D341Med (cell line): ENCODE data around the gene ARSK.

Source experiments
- DNase-seq: peaks from one replicate; pipeline ENCODE4 v3.0.0; 2012; ENCODE audit warnings: low spot score

ARSK gene

GRCh38 chr5:95554647-95555548 is at the start of gene ARSK, which contains the start of gene SKIC3:
Gene ARSK, plus strand, starts transcription at chr5:95555101. Its CDS starts 178 bp downstream, at chr5:95555279.
Gene SKIC3, minus strand, starts transcription at chr5:95554977. Its CDS starts 7,827 bp downstream, at chr5:95547150.
- peak; percentile 87 for DNase-seq

GRCh38 chr5:95508550-95508949 is 46.4 kb upstream of the ARSK start:
- no peak for DNase-seq

DNA sequence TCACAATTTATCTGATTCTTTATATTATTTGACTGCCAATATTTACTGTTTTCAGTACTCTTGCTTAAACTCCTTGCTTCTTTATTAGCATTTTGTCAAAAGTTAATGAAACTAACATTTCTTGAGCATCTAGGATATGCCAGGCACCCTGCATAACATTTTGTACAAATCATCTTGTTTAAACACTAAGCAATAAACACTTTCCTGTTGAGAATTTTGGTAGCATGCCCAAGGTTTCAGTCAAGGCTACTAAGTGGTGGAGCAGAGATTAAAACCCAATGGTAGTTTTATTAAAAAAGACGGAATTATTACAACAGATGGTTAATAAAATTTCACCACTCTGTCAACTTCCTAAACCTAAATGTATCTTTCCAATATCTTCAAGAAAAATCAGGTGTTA is 43.3 kb upstream of the ARSK start:
- no peak for DNase-seq

- DNase-seq, result no peak
Measured at GRCh38 chr5:95518417-95518816, 36.5 kb upstream of the ARSK start.

GRCh38 chr5:95519151-95519550 is 35.8 kb upstream of the ARSK start:
- DNase-seq, result no peak

DNA sequence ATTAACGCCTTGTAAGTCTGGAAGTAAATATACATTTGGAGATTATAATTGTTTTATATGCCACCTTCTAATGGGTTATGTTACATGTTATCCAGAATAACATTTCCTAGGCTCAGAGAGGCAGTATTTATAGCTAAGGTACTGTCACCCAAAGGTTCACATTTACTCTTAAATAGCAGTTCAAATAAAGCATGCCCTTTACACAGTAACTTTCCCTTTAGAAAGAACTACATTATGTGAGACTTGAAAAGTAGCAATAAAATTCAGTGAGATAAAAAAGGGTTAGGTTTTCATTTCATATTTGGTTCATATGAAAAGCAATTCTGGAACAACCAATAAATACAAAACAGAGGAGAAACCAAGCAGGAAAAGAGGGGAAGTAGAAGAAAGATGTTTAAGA is 35.2 kb upstream of the ARSK start:
- no peak for DNase-seq

DNA sequence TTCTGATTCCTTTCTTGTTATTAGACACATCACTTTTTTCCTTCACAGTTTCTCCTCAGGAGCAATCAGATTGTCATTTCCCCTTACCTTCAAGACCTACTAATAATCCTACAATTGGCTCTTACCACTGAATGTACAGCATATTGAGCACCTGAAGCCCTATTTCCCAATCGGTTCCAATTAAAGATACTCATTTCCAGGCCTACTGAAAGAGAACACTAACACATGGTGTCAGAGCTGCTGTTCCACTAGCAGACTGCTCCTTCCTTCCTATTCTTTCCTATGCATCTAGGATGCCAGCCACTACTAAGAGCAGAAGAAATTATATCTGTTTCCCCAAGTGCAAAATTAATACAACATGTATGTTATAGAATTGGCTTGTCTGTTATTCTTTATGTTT is 34.7 kb upstream of the ARSK start:
- DNase-seq, result no peak

DNA sequence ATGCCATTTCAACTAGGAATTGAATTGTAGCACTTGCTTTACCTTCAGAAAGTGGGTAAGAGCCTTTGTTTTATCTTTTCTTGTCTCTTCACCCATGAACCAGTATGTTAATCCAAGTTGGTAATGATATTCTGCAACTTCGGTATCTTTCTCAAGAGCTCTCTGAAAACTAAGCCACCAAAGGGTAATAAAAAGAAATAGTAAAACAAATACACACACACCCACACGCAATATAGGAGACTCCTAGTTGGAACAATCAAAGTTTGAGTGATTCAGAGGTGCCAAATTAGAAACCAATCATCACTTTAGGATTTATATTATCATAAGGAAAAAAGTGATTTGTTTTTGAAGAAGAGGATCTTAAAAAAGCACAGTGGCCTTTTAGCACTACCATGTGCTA is 30.5 kb upstream of the ARSK start:
- no peak for DNase-seq

- DNase-seq, result no peak
Measured at GRCh38 chr5:95526871-95527270, 28.0 kb upstream of the ARSK start.

- DNase-seq, result no peak
Measured at GRCh38 chr5:95528565-95528964, 26.3 kb upstream of the ARSK start.

GRCh38 chr5:95530416-95530815 is 24.5 kb upstream of the ARSK start:
- DNase-seq, result no peak

DNA sequence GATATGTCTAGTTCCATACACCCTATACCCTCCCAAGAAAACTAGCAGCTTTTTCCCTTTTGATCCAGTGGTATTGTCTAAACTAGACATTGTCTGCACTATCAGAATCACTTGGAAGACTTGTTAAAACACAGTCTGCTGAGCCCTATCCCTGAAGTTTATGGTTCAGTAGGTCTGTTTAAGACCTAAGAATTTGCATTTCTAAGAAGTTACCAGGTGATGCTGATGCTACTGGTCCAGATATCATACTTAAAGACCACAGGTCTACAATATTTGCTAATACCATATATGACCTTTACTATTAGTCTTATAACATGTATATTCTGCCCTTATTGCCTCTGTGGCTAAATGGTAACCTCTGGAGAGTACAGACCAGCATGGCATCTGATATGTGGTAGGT is 23.4 kb upstream of the ARSK start:
- DNase-seq, result no peak

DNA sequence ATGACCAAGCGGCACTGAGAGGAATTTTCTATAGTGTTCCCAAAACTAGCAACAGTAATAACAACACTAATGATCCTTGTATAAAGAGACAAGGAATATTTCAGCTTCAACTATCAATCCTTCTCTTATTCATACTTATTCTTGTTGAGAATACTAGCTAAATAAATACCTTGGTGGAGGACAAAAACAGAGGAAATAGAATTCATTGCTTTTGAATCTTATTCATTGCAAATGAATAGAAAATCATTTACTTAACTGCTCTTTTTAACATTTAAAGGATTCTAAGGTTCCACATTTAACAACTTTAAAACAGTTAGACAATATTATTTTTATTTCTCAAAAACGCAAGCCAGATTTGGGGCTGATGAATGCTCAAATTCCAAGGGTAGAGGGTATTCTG is 22.5 kb upstream of the ARSK start:
- no peak for DNase-seq

DNA sequence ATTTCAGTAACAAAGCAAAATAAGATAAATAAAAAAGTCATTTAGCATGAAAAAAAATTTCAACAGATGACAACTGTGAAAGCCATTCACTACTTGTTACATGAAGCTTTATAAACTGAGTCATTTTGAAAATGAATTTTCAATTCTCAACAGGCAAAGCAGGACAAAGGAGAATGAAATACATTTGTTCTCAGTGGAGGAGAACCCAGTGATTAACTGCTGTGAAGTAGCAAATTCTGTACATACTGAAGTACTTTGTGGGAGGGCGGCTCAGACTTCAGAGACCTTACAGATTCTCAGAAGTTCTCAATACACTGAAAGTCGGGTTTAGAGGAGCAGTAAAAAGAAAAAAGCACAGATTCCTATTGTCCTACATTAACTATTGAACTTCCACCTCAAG is 21.8 kb upstream of the ARSK start:
- no peak for DNase-seq

DNA sequence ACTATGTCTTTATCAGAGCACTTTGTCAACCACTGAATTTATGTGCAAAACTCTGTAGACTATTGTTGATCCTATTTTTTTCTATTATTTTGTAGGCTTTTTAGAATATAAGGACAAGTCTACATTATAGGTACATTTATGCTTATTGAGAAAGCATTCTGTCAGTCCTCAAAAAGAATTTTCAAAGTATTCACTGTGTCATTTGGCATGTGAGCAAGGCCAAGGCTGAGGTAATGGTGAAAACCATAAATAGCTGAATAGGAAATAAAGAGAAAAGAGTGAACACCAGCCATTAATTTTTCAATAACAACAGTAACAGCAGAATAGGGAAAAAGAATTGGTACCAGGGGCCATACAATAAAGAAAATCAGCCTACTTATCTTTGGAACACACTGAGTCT is 21.1 kb upstream of the ARSK start:
- no peak for DNase-seq

GRCh38 chr5:95537501-95537900 is 17.4 kb upstream of the ARSK start:
- no peak for DNase-seq

DNA sequence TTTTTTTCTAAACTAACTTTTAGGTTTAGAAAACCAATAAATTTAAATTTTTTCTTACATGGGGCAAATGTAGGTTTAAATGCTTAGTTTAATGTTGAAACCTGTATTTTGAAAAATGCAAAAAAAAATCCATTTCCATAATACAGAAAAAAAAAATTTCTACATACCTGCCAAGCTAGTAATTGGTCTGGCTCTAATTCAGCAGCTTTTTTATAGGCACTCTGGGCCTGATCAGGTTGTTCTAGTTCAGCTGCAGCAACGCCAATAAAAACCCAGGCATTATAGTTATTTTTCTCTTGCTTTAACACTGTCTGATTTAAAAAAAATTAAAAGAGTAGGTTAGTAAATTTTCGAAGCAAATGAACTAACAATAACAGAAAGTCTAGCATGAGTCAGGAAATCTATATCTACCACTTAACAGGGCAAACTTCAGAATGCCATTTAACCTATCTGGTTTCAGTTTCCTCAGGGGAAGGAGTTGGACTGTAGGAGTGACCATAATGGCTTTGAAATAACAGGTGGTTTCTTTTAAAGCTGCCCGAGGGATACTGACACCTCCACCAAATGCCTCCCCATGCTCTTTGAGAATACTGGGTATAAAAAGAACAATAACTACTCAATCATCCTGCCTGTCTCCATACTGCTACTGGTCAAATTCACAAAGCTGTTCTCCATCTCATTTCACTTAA is 11.7 kb upstream of the ARSK start:
- DNase-seq, result no peak

GRCh38 chr5:95549030-95549429 is 5.9 kb upstream of the ARSK start:
- DNase-seq, result no peak

DNA sequence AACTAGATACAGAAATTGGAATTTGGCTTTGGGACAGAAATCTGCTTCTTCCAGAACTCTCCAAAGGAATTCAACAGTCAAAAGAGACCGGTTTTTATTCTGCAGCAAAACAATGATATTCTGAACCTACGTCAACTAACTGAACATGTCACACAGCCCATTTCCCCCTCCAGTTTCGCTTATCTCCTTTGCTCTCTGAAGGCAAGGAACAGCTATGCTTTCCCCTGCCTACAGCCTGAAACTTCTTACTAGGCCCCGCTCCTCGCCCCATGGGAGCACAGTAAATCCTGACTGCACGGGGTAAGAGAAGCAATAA is 612 bp upstream of the ARSK start:
- DNase-seq, result no peak

- no peak for DNase-seq
Measured at GRCh38 chr5:95555553-95555952, 652 bp downstream of the ARSK start.

DNA sequence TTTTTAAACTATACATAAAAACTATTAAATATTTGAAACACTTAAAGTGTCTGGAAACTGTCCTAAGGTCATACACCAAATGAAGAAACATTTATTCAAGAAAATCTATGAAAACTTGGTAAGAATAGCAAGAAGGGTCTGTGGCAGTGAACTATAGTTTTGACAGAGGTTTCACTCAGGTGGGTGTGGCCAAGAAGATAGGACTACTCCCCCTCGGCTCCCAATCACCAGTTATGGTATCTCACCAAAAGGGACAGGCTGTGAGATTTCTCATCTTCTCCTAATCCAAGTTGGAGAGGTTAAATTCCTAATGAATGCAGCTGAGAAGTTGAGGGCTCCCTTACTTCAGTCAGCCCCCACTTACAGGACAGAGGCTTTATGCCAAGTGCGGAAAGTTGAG is 2.9 kb downstream of the ARSK start:
- DNase-seq, result no peak

DNA sequence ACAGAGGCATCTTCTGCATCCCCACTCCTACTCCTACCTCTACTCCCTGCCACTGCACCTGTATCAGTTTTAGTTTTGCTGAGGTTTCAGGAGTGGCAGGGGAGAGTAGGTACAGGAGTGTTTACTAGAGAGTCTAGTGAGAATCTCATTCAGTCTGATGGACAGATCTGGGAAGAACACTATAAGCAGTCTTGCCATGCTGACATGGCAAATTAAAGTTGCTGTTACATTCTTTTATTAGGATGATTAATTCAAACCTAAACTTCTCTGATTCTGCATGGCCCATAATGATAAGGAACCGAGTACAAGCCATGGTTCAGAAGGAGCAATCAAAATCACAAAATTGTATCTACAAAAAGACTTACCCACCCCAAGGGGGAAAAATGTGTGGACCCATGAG is 7.4 kb downstream of the ARSK start:
- no peak for DNase-seq

DNA sequence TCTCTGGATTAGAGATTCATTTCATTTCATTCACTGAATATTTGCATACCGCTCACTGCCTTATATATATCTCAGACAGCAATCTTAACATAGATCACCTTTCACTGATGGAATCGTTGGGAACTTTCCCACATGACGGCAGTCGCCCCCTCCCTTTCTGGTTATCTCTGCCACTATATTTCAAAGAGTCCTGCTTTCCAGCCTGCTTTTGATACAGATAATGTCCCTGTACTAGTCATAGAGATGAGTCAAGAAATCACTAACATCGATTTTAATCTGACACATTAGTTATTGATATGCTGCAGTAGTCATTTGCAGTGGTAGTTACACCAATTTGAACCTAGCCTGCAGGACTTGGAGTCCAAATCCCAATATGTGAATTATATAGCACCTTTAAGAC is 8.5 kb downstream of the ARSK start:
- DNase-seq, result no peak

GRCh38 chr5:95564450-95564849 is 9.5 kb downstream of the ARSK start:
- DNase-seq, result peak; percentile 27
